Endothelial cell of umbilical vein (primary cell): Measurements from ENCODE around the gene PRM1. TPM values are rescaled to one million over a fixed set of nuclear protein-coding genes. Genes with fewer than 3 reads are reported as not detected.

Source experiments
- BruUV-seq: library from RNA; stranded (reverse); fragments of 400-500 nt; replicated peaks from 2 replicates; lab custom pipeline; 2021; lab: Mats Ljungman, UMichigan
- CTCF ChIA-PET: fragments of 300-600, 350-600 bp; sonication (Branson Sonifier 250); formaldehyde crosslinking; loops from one replicate; lab custom pipeline; 2021; ENCODE audit warnings: antibody characterized with exemption, inconsistent platforms; lab: Charles Lee
- POLR2A ChIA-PET: fragments of 300-600, 350-600 bp; sonication (Branson Sonifier 250); formaldehyde crosslinking; loops from one replicate; lab custom pipeline; 2021; ENCODE audit warnings: antibody characterized with exemption, inconsistent platforms; lab: Charles Lee
- DNase-seq: peaks from one replicate; pipeline ENCODE4 v3.0.0-alpha.2; 2011; ENCODE audit warnings: low read depth, low spot score
- FAIRE-seq: peaks from 2 replicates; lab custom pipeline; 2011; peaks lifted over from hg19 to GRCh38; lab: Jason Lieb, UNC
- H2AFZ ChIP-seq: 2 replicates; pipeline ENCODE4 v1.6.0; 2012; ENCODE audit warnings: low read depth, low read length, control low read depth, inconsistent platforms
- H3K27ac ChIP-seq: 2 replicates; pipeline ENCODE4 v1.5.1; 2011; ENCODE audit warnings: low read depth, mild to moderate bottlenecking, control low read depth, low read length, moderate library complexity; ENCODE audit not compliant: insufficient read depth
- H3K27me3 ChIP-seq, 2 experiments: 2 replicates each; pipeline versions ENCODE4 v1.6.0 to v1.6.1; 2011; ENCODE audit warnings: low read length in 2 of 2, mixed read lengths in 1 of 2; ENCODE audit not compliant: control insufficient read depth in 2 of 2, insufficient read depth in 2 of 2
- H3K36me3 ChIP-seq, 2 experiments: 2 replicates in 1 of 2; 3 replicates in 1 of 2; pipeline ENCODE4 v1.5.1; 2011; ENCODE audit warnings: low read length in 2 of 2, mild to moderate bottlenecking in 1 of 2, moderate library complexity in 1 of 2; ENCODE audit not compliant: control insufficient read depth in 2 of 2, insufficient read depth in 2 of 2; ENCODE audit errors: extremely low read depth in 1 of 2
- H3K4me1 ChIP-seq: 3 replicates; pipeline ENCODE4 v1.5.1; 2011; ENCODE audit warnings: mild to moderate bottlenecking, low read length; ENCODE audit not compliant: control insufficient read depth, insufficient read depth; ENCODE audit errors: extremely low read depth
- H3K4me2 ChIP-seq: 2 replicates; pipeline ENCODE4 v1.6.1; 2011; ENCODE audit warnings: low read length, control low read depth, mixed read lengths; ENCODE audit not compliant: insufficient read depth
- H3K4me3 ChIP-seq, 3 experiments: fragments of 200-600 bp in 1 of 3; sonication (generic), shearing (Covaris generic) in 1 of 3; replicated peaks in 1 of 3; 2 replicates each; pipeline ENCODE4 v1.5.1; 2011 to 2016; ENCODE audit warnings: control low read depth in 3 of 3, low read length in 3 of 3, mild to moderate bottlenecking in 2 of 3, inconsistent platforms in 1 of 3, low read depth in 1 of 3, moderate library complexity in 1 of 3; ENCODE audit not compliant: insufficient read depth in 1 of 3
- H3K79me2 ChIP-seq: 2 replicates; pipeline ENCODE4 v1.6.0; 2012; ENCODE audit warnings: low read length, inconsistent platforms; ENCODE audit not compliant: control insufficient read depth, insufficient read depth
- H3K9ac ChIP-seq: replicated peaks from 2 replicates; pipeline ENCODE3; 2011; ENCODE audit warnings: low read length, control low read depth; ENCODE audit not compliant: insufficient read depth; ENCODE audit errors: extremely low read depth
- H3K9me1 ChIP-seq: replicated peaks from 3 replicates; pipeline ENCODE4 v1.6.0; 2011; ENCODE audit warnings: mild to moderate bottlenecking, low read length; ENCODE audit not compliant: control insufficient read depth, insufficient read depth; ENCODE audit errors: extremely low read depth
- H3K9me3 ChIP-seq: replicated peaks from 2 replicates; pipeline ENCODE4 v1.5.1; 2012; ENCODE audit warnings: low read length, inconsistent platforms; ENCODE audit not compliant: control insufficient read depth, insufficient read depth
- H4K20me1 ChIP-seq: replicated peaks from 2 replicates; pipeline ENCODE3; 2011; ENCODE audit warnings: mild to moderate bottlenecking, low read length; ENCODE audit not compliant: control insufficient read depth, insufficient read depth; ENCODE audit errors: extremely low read depth
- CTCF ChIP-seq, 2 donors: IDR thresholded peaks; 1 replicate in 1 of 2; 2 replicates in 1 of 2; pipeline ENCODE4 v1.5.1; 2011; ENCODE audit warnings: low read length in 2 of 2, mild to moderate bottlenecking in 2 of 2, moderate library complexity in 2 of 2, control low read depth in 1 of 2, inconsistent platforms in 1 of 2, low read depth in 1 of 2; ENCODE audit not compliant: insufficient read depth in 1 of 2; ENCODE audit errors: extremely low read depth in 1 of 2
- EZH2 ChIP-seq: IDR thresholded peaks from 2 replicates; pipeline ENCODE4 v1.6.1; 2012; ENCODE audit warnings: borderline replicate concordance, low read depth, mild to moderate bottlenecking, moderate library complexity, low read length, inconsistent platforms; ENCODE audit not compliant: severe bottlenecking
- FOS ChIP-seq: IDR thresholded peaks from 2 replicates; pipeline ENCODE4 v1.6.1; 2011; ENCODE audit warnings: mild to moderate bottlenecking, low read length, moderate library complexity, borderline replicate concordance; ENCODE audit not compliant: insufficient read depth
- GATA2 ChIP-seq: IDR thresholded peaks from 2 replicates; pipeline ENCODE4 v1.7.0; 2011; ENCODE audit warnings: low read depth, mild to moderate bottlenecking, moderate library complexity, mixed read lengths, low read length; ENCODE audit not compliant: insufficient read length, insufficient read depth
- JUN ChIP-seq: IDR thresholded peaks from 2 replicates; pipeline ENCODE4 v1.6.1; 2011; ENCODE audit warnings: borderline replicate concordance, low read depth; ENCODE audit not compliant: insufficient read length, insufficient read depth
- MAX ChIP-seq: IDR thresholded peaks from 2 replicates; pipeline ENCODE4 v1.6.1; 2011; ENCODE audit not compliant: insufficient read depth, insufficient read length
- MYC ChIP-seq: IDR thresholded peaks from one replicate; pipeline ENCODE4 v1.6.1; 2011; ENCODE audit warnings: mild to moderate bottlenecking, low read depth, low read length
- POLR2A ChIP-seq: IDR thresholded peaks from 2 replicates; pipeline ENCODE4 v1.6.1; 2012; ENCODE audit warnings: low read depth, mild to moderate bottlenecking, control low read depth, low read length
- POLR2AphosphoS5 ChIP-seq: IDR thresholded peaks from 2 replicates; pipeline ENCODE4 v1.6.1; 2012; ENCODE audit warnings: low read depth, mild to moderate bottlenecking, control low read depth, low read length, moderate library complexity; ENCODE audit not compliant: insufficient read depth
- dilution Hi-C: fragments of 300-500 bp; cut with MboI; formaldehyde crosslinking; loops from one replicate; pipeline ENCODE4 v1.15.0; 2019; ENCODE audit warnings: low sequenced_read_pairs; ENCODE audit not compliant: extremely low pct_ligation_motif_present
- intact Hi-C: fragments of 100-400 bp; cut with micrococcal nuclease; formaldehyde crosslinking; loops from one replicate; pipeline ENCODE4 v1.10.0; 2022
- polyA plus RNA-seq, 4 experiments: library from polyadenylated mRNA; depleted of rRNA in 3 of 4; stranded (reverse) in 3 of 4; unstranded in 1 of 4; fragments of >200 nt; gene quantifications; 2 replicates each; pipeline versions ENCODE4 v1.2.1 to v1.2.3, GENCODE V29; 2011 to 2012; ENCODE audit warnings: missing spikeins in 1 of 4
- total RNA-seq: library from RNA; stranded (reverse); gene quantifications from 2 replicates; pipeline ENCODE4 v1.2.3, GENCODE V29; 2021

PRM1 gene
- total and polyA plus RNA-seq, 2 donors (not counting 3 experiments of a cell fraction or from before 2014, with no cell fraction given), result not detected

GRCh38 chr16:11272484-11272883, 8.6 kb downstream of the PRM1 start:
- Histone ChIP-seq H2AFZ (no peak overlapping the region), H3K9me1 (no peaks in the 10 kb centered on the region), H3K4me1 (no peaks in the 10 kb centered on the region), H3K9ac (no peak overlapping the region), H3K9me3 (no peaks in the 10 kb centered on the region), H3K4me3 (no peak overlapping the region), H3K4me2 (no peak overlapping the region), H3K36me3 (no peaks in the 10 kb centered on the region), H4K20me1 (no peaks in the 10 kb centered on the region), H3K27me3 (no peaks in the 10 kb centered on the region), H3K79me2 (no peaks in the 10 kb centered on the region), H3K27ac (no peak overlapping the region)
- intact Hi-C loops (no loop called here), dilution Hi-C loops (no loop called here)
- ChIA-PET POLR2A (no interaction called here), CTCF (interaction anchor here (1.2 kb wide), 1 partner anchor 15 kb away, joined by 3 read pairs; no protein-coding TSS in a partner anchor)
- FAIRE-seq, result no peak
- no TSS peak for BruUV-seq
- TF ChIP-seq POLR2AphosphoS5 (no peak), EZH2 (no peak), GATA2 (no peak), FOS (no peak), POLR2A (no peak), JUN (no peak)
- DNase-seq, result no peak

GRCh38 chr16:11271610-11272009, 9.5 kb downstream of the PRM1 start:
- no peaks in the 10 kb centered on the region for H4K20me1 ChIP-seq
- POLR2A ChIA-PET, result no interaction called here

More at GRCh38 chr16:11271610-11272009, 9.5 kb downstream of the PRM1 start:
- no peak overlapping the region for H3K4me2 ChIP-seq
- H3K36me3 ChIP-seq, result no peaks in the 10 kb centered on the region
- no peak overlapping the region for H3K9ac ChIP-seq
- H3K9me1 ChIP-seq, result no peaks in the 10 kb centered on the region
- DNase-seq (no peak), FAIRE-seq (no peak)
- CTCF ChIA-PET, result interaction anchor here (1.1 kb wide), 1 partner anchor 300 kb away, joined by 3 read pairs; no protein-coding TSS in a partner anchor
- H3K4me1 ChIP-seq, result no peaks in the 10 kb centered on the region
- BruUV-seq, result no TSS peak
- no peaks in the 10 kb centered on the region for H3K79me2 ChIP-seq
- H2AFZ ChIP-seq, result no peak overlapping the region
- dilution Hi-C loops, result no loop called here
- no peak overlapping the region for H3K4me3 ChIP-seq
- no peaks in the 10 kb centered on the region for H3K9me3 ChIP-seq
- no peaks in the 10 kb centered on the region for H3K27me3 ChIP-seq
- no peak overlapping the region for H3K27ac ChIP-seq
- intact Hi-C loops, result no loop called here
- no peak for TF ChIP-seq POLR2A
- no peak for TF ChIP-seq JUN
- TF ChIP-seq EZH2, result no peak
- no peak for TF ChIP-seq CTCF (IDR thresholded peaks at IDR 0.05; ENCODE audit: extremely low read depth in 1 of 2, insufficient read depth in 1 of 2, low read depth in 1 of 2, low read length in 2 of 2)
- no peak for TF ChIP-seq MYC
- TF ChIP-seq MAX, result no peak
- TF ChIP-seq GATA2, result no peak
- TF ChIP-seq POLR2AphosphoS5, result no peak
- TF ChIP-seq FOS, result no peak
